HG02981 (cell line): ENCODE results near the gene SYT1.

Experiments
- ATAC-seq: cut with Tn5 transposase; IDR thresholded peaks from one replicate; pipeline ENCODE4 v1.9.1; 2021; ENCODE audit warnings: mild to moderate bottlenecking, moderate library complexity; ENCODE audit not compliant: unreplicated experiment

Gene SYT1

DNA sequence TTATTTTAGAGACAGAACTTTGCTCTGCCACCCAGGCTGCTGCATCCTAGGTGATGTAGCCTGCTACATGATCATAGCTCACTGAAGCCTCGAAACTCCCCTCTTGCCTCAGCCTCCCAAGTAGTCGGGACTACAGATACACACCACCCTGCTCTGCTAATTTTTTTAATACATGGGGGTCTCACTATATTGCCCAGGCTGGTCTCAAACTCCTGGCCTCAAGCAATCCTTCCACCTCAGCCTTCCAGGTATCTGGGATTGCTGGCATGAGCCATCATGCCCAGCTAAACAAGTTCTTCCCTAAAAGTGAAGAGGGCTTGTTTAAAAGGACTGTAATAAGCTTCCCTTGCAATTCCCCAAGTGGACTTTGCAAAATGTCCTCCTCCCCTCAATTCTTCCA is 515.8 kb downstream of the SYT1 start:
- no peak for ATAC-seq

DNA sequence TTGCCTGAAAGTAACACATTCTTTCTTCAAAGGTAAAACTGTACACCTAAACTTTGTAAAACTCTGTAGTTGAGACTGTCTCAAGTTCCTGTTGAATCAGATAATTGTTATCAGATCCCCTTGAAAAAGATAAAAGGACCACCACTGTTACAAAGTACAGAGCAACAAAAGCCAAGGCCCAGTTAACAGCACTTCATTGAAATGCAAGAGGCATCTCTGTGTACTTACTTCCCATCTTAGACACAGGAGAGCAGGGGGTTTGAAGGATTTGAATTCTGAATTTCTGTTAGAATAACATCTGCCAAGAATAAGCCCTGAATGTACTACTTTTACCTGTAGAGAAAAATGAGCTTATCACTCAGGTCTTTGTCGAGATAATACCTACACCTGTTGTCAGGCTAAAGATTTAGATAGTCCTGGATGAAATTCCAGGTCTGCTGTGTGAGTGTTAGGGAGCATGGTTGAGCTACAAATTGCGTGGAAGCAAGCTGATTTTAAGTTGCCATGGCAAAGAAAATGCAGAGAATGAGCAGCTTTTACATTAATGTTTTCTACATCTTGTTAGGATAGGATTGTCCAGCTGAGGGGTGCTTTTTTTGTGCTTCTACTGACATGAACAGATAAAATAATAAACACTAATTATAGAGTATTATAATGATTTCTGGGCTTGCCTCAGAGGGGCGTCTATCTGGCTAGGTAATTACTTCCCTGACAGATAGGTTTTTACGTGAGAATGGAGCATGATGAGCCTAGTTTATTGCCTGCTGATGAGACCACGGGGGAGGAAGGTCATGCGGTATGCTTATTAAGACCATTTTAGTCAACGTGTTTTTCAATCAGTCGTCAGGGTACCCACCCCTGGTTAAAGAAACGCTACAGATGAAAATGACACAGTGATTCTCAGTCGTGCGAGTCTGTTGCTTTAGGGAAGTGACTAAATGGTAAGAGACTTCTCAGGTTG is 517.0 kb downstream of the SYT1 start:
- no peak for ATAC-seq

DNA sequence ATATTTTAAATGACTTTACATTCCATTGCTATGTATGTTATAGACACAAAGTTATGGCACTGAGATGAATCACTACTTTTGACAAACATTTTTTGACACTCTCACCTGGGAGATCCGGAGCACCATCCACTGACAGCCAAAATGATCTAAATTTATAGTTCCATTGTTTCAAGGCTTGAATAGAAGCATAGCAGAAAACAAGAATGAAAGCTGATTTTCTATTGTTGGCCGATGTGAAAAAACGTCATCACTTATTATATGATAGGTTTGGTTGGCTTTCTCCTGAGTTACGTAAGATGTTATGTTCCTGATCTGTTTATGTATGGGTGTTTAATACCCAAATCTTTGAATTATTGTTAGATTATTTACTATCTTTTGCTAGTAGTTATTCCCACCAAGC is 520.0 kb downstream of the SYT1 start:
- ATAC-seq = no peak

DNA sequence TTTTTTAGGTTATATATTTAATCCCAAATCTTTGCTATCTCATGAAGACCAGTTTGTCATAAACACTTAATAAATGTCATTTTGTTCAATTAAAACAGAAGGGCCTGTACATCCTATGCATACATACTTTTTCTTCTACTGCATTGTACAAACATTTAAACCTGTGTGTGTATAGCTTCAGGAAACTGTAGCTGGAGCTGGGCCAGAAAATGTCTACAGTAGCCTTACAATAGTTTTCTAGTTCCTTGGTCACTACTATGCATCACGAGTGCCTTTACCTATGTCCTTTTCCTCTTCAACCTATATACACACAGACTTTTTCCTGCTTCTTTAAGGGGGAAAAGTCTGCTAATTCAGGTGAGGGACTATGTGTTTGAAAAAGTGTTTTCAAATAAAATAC is 523.4 kb downstream of the SYT1 start:
- no peak for ATAC-seq

DNA sequence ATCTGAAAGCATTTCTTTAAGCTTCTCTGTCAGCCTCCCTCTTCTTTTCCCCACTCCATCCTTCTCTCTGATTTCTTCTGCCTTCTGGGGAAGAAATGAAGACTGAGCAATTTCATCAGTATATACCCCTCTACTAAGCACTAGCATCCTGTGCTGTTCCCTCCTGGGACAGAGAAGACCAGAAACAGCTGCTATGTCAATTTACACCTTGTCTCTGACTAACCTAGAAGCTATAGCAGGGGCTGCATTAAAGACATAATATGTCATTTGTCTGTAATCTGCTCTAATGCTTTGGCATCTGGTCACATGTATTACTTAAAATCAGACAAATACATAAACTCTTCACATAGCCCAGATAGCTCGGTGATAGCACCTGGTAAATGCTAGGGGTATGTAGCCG is 529.3 kb downstream of the SYT1 start:
- ATAC-seq = no peak

DNA sequence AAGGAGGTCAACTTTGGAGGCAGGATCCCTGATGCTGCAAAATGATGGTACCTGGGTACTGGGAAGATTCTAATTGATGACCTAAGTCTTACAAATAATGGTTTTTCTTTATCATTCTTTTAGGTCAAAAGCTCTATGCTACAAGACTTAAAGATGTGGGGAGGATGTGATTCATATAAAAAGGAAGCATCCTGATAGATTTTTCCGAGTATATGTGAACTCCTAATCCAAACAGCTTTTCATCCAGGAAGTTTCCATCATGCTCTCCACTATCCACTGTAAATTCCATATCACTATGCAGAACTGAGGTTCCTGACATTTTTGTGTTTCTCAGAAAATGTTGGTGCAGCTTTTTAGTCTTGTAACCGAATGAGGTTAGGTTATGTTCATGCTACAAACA is 533.0 kb downstream of the SYT1 start:
- no peak for ATAC-seq

DNA sequence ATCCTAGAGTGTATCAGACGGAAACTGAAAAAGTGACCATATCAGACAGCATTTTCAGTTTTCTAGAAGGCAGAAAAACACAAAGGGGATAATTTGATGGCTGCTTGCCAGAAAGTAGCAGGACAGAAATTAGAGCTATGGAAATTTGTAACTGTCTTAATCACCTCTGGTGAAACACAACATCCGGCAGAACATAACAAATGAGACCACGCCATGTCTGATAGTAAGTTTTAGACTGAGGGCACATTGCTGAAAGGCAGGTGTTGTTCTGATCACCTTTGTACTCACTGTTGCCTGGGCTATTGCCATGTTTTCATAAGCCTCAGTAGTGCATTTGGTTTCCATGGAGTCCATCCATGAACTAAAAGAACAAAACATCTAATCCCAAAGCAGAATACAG is 535.9 kb downstream of the SYT1 start:
- ATAC-seq = no peak

DNA sequence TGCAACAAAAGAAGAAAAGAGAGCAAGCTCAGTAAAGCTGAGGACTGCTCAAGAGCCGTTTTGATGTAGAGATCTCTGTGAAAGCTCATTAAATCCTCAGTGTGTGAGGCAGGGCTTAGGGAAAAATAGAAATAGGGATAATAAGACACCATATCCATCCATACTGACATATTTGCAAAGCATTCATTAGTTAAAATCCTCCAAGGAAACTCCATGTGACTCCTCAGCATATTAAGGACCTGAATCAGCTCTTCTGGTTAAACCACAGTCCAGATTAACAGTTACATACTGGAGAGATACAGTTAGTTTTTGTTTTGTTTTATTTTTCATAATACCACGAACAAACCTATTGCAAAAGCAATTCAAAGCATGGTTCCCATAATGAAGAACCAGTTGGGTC is 538.0 kb downstream of the SYT1 start:
- ATAC-seq = no peak

DNA sequence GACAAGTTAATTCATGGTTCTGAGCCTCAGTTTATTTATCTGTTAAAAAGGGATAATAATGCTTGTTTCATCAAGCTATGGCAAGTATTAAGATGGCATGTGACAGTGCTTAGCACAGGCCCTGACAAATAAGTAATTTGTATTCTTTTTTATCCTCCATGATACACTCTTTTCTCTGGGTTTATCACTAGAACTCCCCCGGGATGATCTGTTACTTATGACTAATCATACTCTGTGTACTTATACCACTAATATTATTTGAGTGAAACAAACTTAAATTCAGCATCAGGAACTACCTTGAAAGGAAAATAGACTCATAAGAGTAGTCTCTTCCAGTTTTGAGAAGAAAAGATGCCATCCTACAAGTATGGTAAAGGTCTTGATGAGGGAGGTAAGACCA is 542.4 kb downstream of the SYT1 start:
- no peak for ATAC-seq

DNA sequence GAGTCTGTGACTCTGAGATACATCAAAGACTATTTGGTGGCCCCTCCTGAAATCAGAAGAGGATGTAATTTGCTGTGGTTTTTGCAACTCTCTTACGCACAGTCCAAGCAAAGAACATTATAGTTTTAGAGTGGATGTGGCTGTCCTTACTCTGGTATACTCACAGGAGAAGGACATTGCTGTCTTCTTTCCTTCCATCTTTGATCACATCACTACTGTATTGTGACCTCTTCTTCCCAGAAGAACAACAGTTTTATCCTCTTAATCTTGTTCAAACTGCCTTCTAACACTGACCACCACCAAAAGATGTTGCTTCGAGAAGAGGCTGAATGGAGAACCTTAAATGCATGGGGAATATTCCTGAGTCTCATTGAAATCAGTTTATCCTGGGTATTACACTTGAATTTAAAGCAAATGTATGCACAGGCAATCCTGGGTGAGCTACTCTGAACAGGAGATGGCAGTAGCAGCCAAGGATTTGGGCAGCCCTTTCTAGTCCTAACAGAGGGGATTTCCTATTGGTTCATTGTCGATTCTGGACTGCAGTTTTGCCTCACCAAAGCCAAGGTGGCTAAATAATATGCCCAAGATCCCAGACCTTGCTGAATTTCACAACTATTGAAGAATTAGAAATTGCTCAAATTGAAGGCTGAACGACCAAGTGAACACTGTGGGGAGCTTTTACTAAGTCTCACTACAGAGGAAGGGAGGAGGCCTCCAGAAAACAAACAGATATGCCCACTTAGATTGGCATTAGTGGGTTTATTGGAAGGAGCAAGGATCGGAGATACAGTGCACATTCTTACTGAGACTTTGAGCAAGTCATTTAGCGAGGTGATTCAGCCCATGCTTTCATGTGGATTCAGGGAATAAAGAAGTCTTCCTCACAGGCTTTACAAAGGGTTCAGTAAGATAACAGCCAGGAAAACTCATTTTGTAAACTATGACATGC is 543.4 kb downstream of the SYT1 start:
- peak; percentile 86 for ATAC-seq

DNA sequence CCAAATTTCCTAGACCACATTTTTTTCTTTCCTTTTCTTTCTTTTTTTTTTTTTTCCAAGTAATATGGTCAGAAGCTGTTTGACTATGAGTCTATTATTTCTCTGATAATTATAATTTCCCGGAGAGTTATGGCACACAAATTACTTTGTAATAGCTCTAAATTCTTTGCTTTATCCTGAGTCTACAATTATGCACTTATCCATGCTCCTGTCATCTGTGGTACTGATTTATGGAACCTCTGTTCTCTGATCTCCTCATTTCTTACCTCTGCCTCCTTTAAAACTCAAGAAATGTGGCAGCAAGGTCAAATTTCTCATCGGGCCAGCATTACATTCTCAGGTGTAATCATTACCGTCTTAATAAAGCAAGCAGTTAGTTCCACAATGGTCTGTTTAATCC is 544.1 kb downstream of the SYT1 start:
- no peak for ATAC-seq

DNA sequence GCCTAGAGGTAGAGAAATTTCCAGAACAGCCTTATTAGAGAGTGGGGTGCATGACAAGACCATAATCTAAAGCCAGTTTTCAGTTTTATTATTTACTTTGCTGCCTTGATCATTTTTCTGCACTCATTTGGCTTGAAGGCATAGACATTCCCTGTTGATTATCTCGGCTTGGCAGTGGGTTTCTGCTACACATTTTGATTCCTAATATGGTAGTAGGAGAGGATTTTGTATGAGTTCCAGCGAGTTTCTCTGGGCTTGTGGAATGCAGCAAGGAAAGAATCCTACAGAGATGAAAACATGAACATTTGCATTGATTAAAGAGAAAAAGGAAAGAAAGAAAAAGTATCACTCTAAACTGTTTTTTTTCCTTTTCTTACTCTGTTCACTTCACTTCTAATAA is 545.0 kb downstream of the SYT1 start:
- ATAC-seq = no peak

DNA sequence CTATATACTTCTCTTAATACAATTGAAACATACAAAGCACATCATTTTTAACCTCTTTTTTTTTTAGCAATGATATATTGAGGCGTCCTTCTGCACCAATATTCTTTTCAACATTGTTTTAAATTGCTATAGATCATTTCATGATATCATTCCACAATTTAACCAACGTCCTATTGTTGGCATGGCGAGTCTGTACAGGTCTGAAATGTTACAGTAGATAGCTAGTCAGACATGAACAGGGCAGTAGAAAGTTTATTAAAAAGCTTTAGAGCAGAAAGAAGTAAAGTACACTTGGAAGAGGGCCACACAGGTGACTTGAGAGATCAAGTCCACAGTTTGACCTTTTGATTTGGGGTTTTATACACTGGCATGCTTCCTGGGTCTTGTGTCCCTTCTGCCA is 547.2 kb downstream of the SYT1 start:
- no peak for ATAC-seq

DNA sequence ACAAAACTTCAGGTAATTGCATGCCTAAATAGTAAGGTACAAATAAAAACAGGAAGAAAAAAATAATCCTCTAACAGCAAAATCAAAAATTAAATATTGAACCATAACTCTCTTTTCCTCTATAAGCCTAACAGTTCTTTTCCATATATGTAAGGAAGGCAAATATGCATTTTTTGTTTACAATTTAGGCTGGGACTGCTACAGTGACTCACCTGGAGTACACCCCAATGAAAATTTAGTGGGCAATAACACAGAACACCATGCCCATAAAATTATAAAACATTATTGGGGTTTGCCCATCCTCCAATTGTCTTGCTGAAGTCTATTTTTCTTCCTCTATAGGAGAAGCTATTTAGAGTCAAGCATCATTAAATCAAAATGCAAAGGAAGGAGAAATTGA is 549.2 kb downstream of the SYT1 start:
- no peak for ATAC-seq

DNA sequence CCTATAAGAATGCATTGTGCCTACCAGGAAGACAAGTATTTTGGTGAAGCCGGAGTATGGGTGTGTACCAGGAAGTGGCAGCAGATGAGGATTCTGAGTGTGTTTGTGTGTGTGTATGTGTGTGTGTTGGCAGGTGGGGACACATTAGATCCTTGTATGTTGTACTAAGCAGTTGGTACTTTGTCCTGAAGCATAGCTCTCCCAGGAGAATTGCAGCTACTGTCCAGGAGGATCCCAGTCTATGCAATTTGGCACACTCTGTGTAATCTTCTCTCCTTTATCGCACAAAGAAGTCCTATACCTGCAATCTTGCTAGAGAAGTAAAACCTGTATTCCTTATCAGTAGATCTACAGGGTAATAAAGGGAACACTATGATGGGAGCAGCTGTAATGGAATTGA is 549.7 kb downstream of the SYT1 start:
- ATAC-seq = no peak

DNA sequence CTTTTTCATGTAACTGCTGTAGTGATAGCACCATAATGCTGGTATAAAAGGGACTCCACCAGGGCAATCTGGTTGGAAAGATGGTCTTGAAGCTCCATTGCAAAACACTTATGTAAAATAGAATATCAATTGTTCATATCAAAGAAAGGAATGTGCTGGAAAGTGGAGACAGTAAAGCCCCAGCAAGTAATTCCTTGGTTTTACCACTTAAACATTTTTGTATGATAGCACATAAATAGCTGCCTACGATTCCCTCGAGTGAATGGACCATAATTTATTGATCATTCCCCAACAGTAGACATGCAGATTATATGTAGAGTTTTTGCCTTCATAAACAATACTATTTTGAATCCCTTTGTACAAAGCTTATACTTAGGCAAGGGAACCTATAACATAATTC is 550.7 kb downstream of the SYT1 start:
- no peak for ATAC-seq

DNA sequence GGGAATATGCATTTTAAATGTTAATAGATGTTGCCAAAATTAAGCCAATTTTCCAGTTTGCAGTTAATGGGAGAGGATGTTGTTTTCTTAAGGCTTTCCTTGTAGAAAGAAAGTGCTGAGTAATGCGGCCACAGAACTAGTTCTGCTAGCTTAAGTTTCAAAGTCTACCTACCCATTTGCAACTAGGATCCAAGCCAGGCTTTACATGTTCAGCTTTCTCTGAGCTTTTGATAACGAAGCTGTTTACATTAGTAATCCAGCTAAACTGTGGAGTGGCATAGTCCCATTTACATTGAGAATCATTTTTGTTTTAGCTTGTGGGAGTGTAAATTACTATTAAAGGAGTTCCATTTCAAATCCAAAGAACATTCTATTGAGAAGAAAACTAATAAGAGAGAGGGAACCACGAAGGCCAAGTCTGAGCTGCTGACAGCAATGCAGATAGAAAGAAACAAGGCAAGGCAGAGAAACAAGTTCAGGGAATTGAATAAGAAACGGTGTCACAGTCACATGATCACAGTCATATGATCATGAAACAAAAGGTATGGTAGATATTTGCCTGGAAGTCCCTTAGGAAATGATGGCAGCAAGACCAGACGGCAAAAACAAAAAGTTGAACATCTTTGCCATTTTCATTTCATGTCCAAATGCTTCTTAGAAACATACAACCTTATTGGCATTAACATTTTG is 551.3 kb downstream of the SYT1 start:
- no peak for ATAC-seq

DNA sequence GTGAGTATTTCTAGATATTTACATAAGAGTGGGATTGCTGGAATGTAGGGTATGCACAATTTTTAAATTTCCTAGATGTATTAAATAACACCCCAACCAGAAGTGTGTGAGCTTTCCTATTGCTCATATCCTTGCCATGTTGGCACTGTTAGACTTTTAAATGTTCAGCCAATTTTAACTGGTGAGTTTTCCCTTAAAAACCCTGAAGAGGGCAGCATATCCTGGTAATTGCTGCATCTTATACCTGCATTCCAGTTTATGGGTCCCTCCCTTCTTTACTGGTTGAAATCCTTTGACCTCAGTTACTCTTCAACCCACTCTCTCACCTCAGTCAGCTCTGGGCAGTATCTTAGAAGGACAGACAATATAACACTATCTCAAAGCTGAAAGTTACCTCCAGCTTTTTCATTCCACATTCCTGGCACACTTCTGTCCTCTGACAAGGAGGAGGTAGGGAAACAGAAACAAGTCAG is 555.6 kb downstream of the SYT1 start:
- ATAC-seq = peak; percentile 56

DNA sequence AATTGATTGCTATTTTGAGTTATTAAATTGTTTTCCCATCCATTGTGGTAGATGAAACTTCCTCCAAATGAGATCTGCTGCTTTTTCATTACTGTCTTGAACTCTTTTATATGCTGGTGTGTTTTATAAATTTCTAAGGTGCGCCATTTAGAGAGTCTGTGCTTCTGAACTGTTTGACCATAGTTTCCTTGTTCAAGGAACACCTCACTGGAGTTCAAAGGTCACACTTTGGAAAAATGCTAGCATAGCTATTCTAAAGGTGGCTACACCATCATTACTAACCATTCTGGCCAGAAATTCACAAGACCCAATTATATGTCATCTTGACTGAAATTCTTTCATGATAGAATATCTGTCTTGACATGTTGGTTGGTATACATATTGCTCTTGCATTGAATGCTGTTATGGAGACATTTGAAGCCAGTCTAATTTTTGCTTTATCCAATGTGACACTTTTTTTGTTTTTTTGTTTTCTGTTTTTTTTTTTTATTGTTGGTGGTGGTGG is 556.7 kb downstream of the SYT1 start:
- no peak for ATAC-seq

DNA sequence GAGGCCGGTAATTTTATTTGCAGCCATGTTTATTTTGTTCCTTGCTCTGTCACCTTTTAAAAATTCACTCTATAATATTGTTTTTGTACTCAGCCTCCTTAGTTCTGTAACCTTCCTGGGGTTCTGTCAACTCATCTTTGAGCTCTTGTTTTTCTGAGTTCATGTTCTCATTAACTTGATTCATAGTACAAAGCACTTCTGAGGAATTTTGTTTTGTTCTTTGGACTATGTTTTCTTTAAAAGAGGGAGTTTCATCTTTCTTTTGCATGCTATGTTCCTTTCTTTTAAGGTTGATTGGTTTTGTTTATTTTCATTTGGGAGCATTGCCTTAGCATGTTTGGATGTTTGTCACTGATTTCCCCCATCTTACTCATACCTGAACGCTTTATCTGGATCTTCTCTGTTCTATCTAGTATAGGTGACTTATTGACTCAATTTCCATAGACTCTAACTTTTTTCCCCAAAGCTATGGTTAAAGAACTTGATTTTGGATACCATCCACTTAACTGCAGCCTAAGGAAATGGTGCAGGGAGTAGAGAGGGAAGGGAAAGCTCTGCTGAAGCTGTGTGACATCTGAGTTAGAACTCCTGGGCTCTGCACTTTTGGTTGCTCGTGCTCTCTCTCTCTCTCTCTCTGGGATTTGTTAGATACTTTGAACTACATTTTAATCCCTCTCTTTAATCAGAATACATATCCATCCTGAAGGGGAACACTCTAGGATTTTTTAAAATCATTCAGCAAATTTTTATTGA is 557.7 kb downstream of the SYT1 start:
- ATAC-seq = no peak
